DMS79 (cell line): ENCODE measurements around the gene SLC17A1.
"Not testable (repeated sequence)": the region's sequence is repeated elsewhere in the genome, so short reads cannot be mapped to it uniquely, and the experiment has no call there.

Experiments used
- DNase-seq: peaks from one replicate; lab custom pipeline; 2025; lab: John Stamatoyannopoulos, UW

The SLC17A1 gene

DNA sequence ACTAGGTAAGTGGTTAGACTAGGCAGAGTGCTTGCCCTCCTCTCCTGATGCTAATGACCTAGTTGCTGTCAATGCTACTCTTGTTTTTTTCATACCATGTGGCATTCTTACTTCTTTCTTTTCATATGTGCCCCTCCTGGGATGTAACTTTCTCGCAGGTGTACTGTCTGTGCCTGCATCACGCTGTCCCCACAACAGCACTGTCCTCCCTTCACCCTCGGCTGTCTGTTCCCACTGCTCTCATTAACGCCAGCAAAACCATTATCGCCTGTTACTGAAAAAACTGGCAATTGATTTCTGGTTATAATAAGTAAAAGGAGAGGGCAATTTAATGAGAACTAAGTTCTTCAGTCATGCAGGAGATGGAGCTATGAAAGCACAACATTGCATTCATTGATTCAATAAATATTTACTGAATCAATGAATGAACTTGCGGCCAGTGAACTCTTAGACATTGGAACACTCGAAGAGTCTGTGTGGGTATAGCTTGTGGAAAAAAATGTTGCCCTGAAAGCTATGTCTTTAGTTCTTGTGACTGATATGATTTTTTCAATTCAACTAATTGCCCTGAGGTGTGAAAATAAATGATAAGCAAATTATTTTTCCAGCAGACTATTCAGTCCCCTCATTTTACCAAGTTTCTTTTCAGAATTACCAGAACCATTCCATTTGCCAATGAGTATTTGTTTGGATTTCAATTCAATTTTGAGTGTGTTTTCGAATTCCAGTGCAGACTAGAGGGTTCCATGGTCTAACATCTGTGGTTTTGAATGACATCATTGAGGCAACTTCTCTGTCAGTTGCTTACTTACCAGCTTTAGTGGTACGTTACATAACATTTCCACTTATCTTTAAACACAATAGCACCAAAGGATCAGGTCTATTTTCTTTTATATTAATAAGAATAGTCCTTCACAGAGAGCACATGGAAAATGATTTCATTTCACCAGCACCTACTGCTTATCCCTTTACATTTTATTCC is 75.2 kb downstream of the SLC17A1 start:
- DNase-seq: no peak

DNA sequence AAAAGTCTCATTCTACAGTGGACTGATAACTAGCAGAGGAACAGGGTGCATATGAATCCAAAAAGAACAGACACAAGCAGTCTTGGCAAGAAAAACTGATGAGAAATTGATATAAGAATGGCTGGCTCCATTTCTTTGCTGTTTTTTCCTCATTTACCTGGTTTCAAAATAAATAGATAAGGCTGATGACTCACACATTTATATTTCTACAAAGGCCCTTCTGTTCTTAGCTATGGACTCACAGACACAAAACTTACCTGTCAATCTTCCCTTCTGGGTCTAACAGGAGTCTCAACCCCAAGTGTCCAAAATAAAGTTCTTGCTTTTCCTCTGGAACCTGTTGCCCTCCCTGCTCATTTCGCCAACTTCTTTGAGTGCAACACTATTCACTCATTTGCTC is 76.4 kb downstream of the SLC17A1 start:
- no peak for DNase-seq

DNA sequence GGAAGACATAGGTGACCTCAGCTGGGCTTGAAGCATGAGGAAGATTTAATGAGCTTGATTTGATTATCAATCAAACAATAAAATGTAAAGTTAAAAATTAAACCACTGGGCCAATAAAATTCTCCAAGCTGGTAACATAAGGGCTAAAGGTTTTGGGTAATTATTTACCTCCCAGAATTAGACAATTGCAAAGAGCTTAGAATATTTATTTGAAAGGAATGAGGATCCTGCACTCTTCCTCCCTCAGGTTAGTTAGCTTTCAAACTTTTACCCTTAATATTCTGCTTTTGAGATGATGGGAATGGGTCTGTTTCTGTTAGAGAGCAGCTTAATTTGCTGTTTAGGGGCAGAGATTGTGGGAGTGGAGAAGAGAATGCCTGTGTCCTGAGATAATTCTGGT is 77.3 kb downstream of the SLC17A1 start, which contains the start of gene SLC17A4:
SLC17A4 (plus strand) TSS at position 208 of the 400 bp plus-strand sequence. CDS start 7,221 bp downstream, outside the sequence.
- DNase-seq: no peak

DNA sequence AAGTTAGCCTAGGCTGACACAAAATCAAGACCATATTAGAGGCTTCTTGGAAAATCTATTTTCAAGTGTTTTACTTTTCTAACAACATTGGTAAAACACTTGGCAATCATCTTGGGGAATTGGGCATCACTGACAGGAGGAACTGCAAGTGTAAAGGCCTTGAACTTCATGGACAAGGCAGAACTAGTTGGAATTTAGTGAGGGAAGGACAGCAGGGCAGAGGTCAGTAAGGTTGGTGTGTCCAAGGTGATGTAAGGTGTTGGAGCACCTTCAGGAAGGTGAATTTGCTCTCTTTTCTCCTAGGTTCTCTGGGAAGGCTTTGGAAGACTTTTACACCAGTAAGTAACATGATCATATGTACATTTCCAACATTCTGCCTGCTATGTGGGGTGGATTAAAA is 78.8 kb downstream of the SLC17A1 start:
- no peak for DNase-seq

DNA sequence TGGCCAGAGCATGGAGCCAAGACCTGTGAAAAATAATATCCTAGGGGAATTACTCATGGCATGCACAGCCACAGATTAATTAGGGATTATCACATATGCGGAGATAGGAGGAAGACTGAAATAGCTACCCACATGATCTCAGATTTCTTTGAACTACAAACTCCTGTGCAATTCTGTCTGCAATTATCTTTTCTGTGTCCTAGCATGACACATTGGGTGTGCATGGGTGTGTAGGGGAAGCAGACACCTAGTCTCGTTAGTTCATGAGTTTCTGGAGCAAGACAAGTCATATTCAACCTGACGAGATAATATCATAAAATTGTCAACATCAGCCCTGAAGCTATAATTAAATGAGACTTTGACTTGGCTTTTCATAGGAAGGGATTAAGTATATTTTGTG is 80.9 kb downstream of the SLC17A1 start:
- no peak for DNase-seq

DNA sequence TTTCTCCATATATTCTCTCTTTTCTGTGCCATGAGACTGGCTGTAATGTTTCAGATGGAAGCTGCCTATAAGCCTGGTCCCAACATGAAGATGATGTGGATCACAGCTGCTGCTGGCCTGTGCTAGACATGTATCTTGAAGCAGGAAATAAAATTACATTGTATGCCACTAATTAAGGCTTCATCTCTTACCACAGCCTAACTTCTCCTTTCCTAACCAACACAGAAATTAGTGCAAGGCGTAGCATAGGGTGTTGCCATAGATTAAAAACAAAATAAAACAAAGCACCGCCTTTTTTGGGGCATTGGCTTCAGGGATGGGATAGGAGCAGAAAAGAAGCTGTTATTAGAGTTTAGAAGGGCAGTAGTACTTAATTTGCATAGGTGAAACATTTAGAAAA is 82.0 kb downstream of the SLC17A1 start:
- DNase-seq: no peak

DNA sequence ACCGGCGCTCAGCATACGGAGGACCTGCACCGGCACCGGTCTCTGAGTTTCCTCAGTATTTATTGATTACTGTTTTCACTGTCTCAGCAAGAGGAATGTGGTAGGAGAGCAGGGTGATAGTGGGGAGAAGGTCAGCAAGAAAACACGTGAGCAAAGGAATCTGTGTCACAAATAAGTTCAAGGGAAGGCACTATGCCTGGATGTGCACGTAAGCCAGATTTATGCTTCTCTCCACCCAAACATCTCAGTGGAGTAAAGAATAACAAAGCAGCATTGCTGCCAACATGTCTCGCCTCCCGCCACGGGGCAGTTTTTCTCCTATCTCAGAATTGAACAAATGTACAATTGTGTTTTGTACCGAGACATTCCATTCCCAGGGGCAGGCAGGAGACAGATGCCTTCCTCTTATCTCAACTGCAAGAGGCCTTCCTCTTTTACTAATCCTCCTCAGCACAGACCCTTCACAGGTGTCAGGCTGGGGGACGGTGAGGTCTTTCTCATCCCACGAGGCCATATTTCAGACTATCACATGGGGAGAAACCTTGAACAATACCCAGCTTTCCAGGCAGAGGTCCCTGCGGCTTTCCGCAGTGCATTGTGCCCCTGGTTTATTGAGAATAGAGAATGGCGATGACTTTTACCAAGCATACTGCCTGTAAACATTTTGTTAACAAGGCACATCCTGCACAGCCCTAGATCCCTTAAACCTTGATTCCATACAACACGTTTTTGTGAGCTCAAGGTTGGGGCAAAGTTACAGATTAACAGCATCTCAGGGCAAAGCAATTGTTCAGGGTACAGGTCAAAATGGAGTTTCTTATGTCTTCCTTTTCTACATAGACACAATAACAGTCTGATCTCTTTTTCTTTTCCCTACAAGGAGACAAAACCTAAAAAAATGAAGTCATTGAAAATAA is 83.0 kb downstream of the SLC17A1 start:
- DNase-seq: not testable (repeated sequence)

DNA sequence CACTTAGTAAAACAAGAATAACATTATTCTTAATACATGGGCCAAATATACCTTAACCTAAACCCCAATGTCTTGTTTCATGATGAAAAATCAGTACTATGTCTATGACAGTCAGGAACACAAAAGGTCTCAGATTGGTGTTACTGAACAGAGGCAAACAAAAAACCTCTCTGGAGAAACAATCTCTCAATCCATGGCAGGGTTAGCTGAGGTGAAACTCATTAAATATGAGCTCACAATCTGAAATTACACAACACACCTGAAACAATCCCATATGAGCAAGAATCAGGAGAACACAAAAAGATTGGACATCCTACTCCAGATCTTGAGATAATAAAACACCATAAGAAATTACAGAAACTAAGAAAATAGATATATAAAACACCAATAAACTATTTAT is 83.8 kb downstream of the SLC17A1 start:
- no peak for DNase-seq

DNA sequence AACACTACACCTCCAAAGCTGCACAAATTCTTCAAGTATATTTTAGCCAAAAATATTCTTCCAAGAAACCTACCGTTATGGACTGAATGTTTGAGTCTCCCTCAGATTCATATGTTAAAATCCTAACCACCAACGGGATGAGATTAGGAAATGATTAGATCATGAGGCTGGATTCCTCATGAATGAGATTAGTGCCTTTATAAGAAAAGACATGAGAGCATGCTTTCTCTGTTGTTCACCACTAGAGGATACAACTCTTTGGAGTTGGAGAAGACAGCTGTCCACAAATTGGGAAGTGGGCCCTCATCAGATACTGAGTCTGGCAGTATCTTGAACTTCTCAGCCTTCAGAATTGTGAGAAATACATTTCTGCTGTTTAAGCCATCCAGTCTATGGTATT is 84.4 kb downstream of the SLC17A1 start:
- DNase-seq: no peak

DNA sequence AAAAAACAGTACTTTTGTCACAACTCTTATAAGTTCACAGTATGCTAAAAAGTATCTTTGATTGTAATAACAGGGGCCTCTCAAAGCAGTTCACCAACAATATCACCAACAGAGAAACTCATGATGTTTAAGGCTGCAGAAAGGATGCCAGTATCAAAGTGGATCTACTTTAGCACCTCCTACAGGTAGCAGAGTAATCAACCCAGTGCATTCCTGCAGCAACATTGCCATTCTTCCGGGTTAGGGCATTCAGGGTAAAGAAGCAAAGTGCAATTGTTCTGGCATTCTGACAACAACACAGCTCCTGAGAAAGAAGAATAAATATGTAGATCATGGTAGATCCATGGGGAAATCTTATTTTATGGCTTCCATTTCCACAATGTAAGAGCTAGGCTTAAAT is 84.9 kb downstream of the SLC17A1 start:
- no peak for DNase-seq

DNA sequence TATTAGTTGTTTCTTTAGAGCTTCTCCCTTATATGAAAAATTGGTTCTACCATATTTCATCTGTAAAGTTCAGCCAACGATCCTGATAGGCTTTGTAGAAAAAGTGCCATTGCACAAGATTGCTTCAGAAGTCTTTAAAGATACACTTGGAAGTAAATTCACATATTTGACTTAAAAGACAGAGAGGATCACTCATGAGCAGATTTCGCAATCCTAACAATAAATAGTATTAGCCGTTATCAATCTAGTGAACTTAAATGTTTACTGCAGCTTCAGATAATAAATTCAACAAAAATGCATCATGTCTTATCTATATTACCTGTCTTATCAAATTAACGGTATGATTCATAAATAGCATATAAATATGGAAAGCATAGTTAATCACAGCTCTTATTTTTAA is 86.0 kb downstream of the SLC17A1 start:
- no peak for DNase-seq

DNA sequence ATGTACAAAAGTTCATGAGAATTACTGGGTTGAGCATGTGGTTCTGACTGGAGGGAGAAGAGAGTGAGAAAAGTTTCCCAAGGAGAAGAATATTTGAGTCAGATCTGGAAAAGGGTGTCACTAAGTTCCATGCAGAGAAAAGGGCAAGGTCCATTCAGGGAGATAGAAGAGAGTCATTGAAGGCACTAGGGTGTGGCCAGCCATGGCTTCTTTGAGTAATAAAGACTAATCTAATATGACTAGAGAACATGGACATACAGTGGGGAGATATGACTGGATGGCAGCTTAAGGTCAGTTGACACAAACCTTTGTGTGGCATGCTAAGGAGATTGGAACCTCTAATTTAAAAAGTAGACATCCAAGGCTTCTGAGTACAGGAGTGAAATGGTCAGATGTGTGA is 88.0 kb downstream of the SLC17A1 start:
- no peak for DNase-seq

DNA sequence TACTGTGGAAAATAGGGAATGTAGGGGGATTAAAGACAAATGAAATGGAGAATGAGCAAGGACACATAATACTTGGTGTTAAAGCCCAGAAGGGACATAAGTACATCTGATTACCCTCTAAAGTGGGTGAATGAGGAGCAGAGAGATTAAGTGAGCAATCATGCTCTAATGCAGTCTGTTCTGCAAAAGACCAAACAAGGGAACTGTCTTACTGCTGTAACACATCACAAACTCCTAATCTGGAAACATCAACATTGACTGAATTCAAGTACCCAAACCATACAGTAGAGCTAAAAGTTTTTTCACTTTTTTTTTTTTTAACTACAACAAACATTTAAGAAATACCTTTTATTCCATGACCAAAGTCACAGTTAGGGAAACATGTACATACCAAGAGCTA is 96.6 kb downstream of the SLC17A1 start:
- no peak for DNase-seq
